Measurements from ENCODE around the gene HIBADH. TPM values are rescaled to one million over a fixed set of nuclear protein-coding genes. Genes with fewer than 3 reads are reported as not detected.
"Not testable (repeated sequence)": the region's sequence is repeated elsewhere in the genome, so short reads cannot be mapped to it uniquely, and the experiment has no call there.

HIBADH gene
- total RNA-seq, 3 donors from 2014 or later = 26.2 to 49.2 (median 30.1) TPM

DNA sequence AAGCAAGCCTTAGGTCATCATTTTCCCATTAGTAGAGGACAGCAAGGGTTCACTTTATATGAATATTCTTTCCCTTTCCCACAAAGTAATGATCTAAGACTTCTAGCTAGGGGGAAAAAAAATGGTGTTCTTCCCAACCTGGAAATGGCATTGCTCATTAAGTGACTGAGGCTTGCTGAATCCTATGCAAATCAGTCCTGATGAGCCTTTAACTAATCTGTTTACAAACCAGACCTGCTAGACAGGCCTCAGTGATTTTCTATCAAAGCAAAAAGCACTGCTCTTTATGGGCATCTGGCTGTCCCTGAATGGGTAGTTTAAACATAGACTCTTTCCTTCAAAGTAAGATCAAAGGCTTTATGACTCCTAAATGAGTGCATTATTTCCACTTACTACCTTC lies 146.3 kb downstream of the HIBADH start:
- intact Hi-C loops (cut with DNase I, micrococcal nuclease) = no loop called here
- no peak for DNase-seq
- H3K9me3 ChIP-seq = no peaks in the 10 kb centered on the region
- H3K36me3 ChIP-seq (ENCODE audit: low read depth) = no peaks in the 10 kb centered on the region
- no peak for ATAC-seq
- TF ChIP-seq, protein P1, sequence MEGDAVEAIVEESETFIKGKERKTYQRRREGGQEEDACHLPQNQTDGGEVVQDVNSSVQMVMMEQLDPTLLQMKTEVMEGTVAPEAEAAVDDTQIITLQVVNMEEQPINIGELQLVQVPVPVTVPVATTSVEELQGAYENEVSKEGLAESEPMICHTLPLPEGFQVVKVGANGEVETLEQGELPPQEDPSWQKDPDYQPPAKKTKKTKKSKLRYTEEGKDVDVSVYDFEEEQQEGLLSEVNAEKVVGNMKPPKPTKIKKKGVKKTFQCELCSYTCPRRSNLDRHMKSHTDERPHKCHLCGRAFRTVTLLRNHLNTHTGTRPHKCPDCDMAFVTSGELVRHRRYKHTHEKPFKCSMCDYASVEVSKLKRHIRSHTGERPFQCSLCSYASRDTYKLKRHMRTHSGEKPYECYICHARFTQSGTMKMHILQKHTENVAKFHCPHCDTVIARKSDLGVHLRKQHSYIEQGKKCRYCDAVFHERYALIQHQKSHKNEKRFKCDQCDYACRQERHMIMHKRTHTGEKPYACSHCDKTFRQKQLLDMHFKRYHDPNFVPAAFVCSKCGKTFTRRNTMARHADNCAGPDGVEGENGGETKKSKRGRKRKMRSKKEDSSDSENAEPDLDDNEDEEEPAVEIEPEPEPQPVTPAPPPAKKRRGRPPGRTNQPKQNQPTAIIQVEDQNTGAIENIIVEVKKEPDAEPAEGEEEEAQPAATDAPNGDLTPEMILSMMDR (IDR thresholded peaks at IDR 0.05) = no peak
- no peak overlapping the region for H3K4me3 ChIP-seq
- no peaks in the 10 kb centered on the region for H3K4me1 ChIP-seq (ENCODE audit: low read depth)

DNA sequence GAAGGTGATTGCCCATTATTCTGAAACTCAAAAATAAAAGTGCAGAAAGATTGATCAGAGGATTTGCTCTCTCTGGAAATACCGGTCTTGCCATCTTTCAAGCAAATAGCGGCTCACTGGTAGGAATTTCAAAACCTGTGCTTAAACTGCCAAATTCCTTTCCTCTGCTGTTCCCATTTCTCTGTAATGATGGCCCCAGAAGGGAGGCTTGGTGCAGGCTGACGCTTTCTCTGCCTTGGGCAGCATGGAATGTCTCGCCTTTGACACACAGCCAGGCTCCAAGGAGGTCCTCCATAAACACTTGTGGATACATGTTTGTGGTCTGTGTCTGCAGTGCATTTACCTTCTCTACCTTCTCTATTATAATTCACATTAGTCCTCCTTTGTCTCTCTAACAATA lies 146.8 kb downstream of the HIBADH start:
- DNase-seq (no peak), ATAC-seq (no peak)
- TF ChIP-seq, protein P1 (IDR thresholded peaks at IDR 0.05) = no peak
- no peak overlapping the region for H3K4me3 ChIP-seq
- H3K36me3 ChIP-seq (ENCODE audit: low read depth) = no peaks in the 10 kb centered on the region
- intact Hi-C loops (cut with DNase I, micrococcal nuclease) = no loop called here
- no peaks in the 10 kb centered on the region for H3K4me1 ChIP-seq (ENCODE audit: low read depth)
- no peaks in the 10 kb centered on the region for H3K9me3 ChIP-seq

DNA sequence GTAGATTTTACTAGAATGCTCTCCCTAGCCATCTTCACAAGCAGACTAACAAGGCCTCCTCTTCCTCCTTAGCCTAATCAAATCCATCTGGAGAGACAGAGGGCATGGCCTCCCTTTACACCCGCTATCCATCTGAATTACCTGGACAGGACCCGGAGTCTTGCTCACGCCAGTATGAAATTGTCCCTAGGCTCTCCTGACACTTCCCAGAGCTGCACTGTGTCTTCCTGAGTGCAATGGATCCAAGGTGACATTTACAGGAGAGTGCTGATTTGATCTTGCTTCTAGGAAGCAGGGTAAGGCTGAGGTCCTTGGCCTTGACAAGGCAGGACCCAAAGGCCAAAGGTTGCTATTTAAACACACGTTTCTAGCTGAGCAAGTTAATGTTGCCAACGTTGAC lies 147.8 kb downstream of the HIBADH start:
- TF ChIP-seq, protein P1 (IDR thresholded peaks at IDR 0.05) = no peak
- Histone ChIP-seq H3K9me3 (no peaks in the 10 kb centered on the region), H3K4me3 (no peak overlapping the region), H3K4me1 (ENCODE audit: low read depth) (no peaks in the 10 kb centered on the region), H3K36me3 (ENCODE audit: low read depth) (no peaks in the 10 kb centered on the region)
- DNase-seq = no peak
- intact Hi-C loops (cut with DNase I, micrococcal nuclease) = no loop called here
- ATAC-seq = no peak

DNA sequence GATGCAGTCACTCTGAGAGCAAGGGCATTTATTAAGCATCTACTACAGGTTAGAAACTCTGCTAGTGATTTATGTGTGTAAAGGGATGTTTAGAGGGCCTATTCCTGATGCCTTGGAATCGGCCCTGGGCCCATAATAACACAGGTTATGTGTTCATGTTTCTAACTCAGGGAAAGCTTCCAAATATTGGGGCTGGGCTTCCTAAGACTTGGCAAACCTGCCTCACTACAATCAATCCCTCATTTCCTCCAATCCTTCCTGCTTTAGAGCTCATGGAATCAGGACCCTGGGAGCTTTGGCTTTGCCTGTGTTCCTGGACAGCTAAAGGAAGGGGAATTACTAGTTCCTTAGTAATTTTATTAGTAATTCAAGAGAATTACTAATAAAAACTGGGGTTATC lies 148.8 kb downstream of the HIBADH start:
- Histone ChIP-seq H3K4me3 (no peak overlapping the region), H3K4me1 (ENCODE audit: low read depth) (no peaks in the 10 kb centered on the region), H3K9me3 (no peaks in the 10 kb centered on the region), H3K36me3 (ENCODE audit: low read depth) (no peaks in the 10 kb centered on the region)
- no peak for ATAC-seq
- TF ChIP-seq, protein P1 (IDR thresholded peaks at IDR 0.05) = no peak
- DNase-seq = no peak
- intact Hi-C loops (cut with DNase I, micrococcal nuclease) = no loop called here

DNA sequence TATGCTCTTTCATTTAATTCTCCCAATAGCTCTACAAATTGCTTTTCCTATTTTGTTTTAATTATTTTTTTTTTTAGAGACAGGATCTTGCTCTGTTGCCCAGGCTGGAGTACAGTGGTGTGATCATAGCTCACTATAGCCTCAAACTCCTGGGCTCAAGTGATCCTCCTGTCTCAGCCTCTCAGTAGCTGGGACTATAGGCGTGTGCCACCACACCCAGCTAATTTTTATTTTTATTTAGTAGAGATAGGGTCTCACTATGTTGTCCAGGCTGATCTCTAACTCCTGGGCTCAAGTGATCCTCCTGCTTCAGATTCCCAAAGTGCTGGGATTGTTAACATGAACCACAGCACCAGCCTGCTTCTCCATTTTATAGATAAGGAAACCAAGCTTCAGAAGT lies 151.3 kb downstream of the HIBADH start:
- H3K4me1 ChIP-seq (ENCODE audit: low read depth); H3K4me3 ChIP-seq; ATAC-seq; H3K9me3 ChIP-seq; H3K36me3 ChIP-seq (ENCODE audit: low read depth); intact Hi-C loops (cut with DNase I, micrococcal nuclease); DNase-seq: not testable (repeated sequence)

DNA sequence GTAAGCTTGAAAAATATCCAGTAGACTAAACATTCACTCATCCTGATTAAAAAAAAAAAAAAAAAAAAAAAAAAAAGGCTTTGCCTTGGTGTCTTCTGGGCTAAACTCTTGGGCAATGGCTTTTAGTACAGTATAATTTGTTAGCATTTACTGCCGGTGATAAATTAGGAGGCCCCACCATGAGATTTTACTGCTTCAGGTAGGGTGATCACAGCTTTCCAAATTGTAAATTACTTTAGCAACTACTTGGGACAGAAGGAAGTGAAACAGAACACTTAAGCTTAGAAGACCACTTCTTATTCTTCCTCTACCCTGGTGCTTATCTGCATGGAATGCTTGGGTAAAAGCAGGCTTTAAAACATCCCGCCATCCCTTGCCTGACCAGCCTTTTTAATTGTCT lies 152.1 kb downstream of the HIBADH start:
- TF ChIP-seq, protein P1 (IDR thresholded peaks at IDR 0.05) = no peak
- Histone ChIP-seq H3K4me1 (ENCODE audit: low read depth) (no peaks in the 10 kb centered on the region), H3K36me3 (ENCODE audit: low read depth) (no peaks in the 10 kb centered on the region), H3K9me3 (no peaks in the 10 kb centered on the region), H3K4me3 (no peak overlapping the region)
- DNase-seq = no peak
- intact Hi-C loops (cut with DNase I, micrococcal nuclease) = no loop called here
- ATAC-seq = no peak

DNA sequence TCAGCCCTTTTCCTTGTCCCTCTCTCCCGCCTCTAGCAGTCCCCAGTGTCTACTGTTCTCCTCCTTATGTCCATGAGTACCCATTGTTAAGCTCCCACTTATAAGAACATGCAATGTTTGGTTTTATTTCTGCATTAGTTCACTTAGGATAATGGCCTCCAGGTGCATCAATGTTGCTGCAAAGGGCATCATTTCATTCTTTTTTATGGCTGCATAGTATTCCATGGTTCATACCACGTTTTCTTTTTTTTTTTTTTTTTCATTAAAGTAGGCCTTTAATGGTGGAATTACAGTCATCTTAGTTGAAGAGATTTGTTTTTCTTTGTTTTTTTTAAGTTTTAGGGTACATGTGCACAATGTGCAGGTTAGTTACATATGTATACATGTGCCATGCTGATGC lies 160.8 kb downstream of the HIBADH start:
- H3K9me3 ChIP-seq; H3K4me3 ChIP-seq; DNase-seq; intact Hi-C loops (cut with DNase I, micrococcal nuclease); H3K36me3 ChIP-seq (ENCODE audit: low read depth); ATAC-seq; H3K4me1 ChIP-seq (ENCODE audit: low read depth): not testable (repeated sequence)

Data from mucosa of descending colon (tissue), 3 donors.